ENCODE measurements around the gene AQP2.

Gene AQP2

DNA sequence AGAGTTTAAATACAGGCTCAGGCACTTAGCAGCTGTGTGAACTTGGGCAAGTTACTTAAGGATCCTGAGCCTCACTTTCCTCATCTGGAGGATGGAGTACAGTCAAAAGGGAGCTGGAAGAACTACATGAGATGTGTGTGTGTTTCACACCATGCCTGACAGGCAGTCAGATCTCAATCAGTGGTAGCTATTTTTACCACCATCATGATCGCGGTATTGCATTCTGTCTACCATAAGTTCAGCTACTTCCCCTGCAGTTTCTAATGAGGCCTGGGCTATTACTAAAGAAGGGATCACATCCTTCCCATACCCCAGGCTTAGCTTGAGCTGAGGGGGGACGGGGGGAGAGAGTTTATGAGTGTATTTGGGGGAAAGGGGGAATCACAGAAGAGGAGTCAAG, 29.3 kb downstream of the AQP2 start:
- H3K79me1 ChIP-seq (ENCODE audit: low read length) = no peaks in the 10 kb centered on the region
- H4K8ac ChIP-seq (ENCODE audit: low read depth, low read length) = no peak overlapping the region
- no peaks in the 10 kb centered on the region for H3K9me3 ChIP-seq (ENCODE audit: insufficient read depth, low read depth, low read length)
- no peak overlapping the region for H2BK12ac ChIP-seq (ENCODE audit: low read length)
- H3K4me1 ChIP-seq (ENCODE audit: control insufficient read depth in 1 of 2, insufficient read depth in 2 of 2, low read length in 2 of 2) = no peaks in the 10 kb centered on the region
- H3K27ac ChIP-seq (ENCODE audit: low read depth, low read length) = no peak overlapping the region
- no peaks in the 10 kb centered on the region for H3K27me3 ChIP-seq (ENCODE audit: insufficient read depth, low read length)
- H3K14ac ChIP-seq (ENCODE audit: low read length) = no peak overlapping the region
- H3K18ac ChIP-seq (ENCODE audit: low read length) = no peak overlapping the region
- H3K79me2 ChIP-seq (ENCODE audit: control insufficient read depth, insufficient read depth, low read length, poor library complexity) = no peaks in the 10 kb centered on the region
- WGBS (ENCODE audit: extremely low coverage, insufficient coverage, insufficient read length) = no CpG with 5 or more reads among the region's 3 CpGs
- H2AK5ac ChIP-seq (ENCODE audit: low read length) = no peak overlapping the region
- H3K4ac ChIP-seq (ENCODE audit: low read depth, low read length) = no peak overlapping the region
- H2BK120ac ChIP-seq (ENCODE audit: insufficient read depth, low read length, poor library complexity) = no peak overlapping the region
- no peak overlapping the region for H3K23ac ChIP-seq (ENCODE audit: low read length)
- DNase-seq = no peak
- no peak overlapping the region for H4K91ac ChIP-seq (ENCODE audit: low read depth, low read length)
- H2BK5ac ChIP-seq (ENCODE audit: low read depth, low read length, poor library complexity) = no peak overlapping the region
- no peak overlapping the region for H3K9ac ChIP-seq (ENCODE audit: low read length)
- no peak overlapping the region for H4K12ac ChIP-seq (ENCODE audit: low read depth, low read length)
- no peak overlapping the region for H2AFZ ChIP-seq (ENCODE audit: insufficient read depth, low read length, poor library complexity)
- no peak overlapping the region for H3K4me3 ChIP-seq (ENCODE audit: low read depth, low read length)
- H3K36me3 ChIP-seq (ENCODE audit: control insufficient read depth in 1 of 2, insufficient read depth in 2 of 2, low read length in 2 of 2) = peaks cover 2 to 3% of the 10 kb centered on the region in 2 experiments
- H3K4me2 ChIP-seq (ENCODE audit: low read length) = no peak overlapping the region

DNA sequence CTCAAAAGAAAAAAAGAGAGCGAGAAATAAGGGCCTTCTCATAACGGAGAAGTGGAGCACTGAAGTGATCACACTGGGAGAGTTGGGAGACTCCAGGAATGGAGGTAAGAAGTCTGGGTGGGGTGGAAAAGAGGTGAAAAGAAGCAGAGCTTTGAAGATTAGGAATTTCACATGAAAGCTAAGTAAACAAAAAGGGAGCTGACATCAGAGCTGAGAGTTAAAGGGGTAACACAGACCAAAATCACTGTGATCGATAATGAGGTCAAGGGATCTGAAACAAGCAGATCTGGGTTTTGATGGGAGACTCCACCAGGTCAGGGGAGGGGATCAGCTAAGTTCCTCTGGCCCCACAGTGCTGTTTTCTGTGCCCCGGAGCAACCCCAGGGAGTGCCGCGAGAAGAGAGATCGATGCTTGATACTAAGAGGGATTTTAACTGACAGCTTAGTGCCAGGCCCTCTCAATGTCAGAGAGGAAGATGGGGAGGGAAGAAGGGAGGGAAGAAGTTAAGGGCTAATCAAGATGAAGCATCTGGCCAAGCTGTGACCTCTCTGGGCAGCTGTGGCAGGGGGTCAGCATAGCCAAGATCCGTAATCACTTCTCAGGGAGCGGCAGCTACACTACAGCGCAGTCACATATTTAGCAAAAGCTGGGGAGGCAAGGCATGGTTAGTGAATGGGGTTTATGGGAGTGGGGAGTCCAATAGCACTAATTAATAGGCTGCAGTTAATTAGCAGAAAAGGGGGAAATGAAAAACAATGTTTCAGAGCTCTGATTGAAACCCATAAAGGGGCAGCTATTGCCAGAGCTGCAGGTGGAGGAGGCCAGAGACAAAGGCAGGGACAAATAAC, 30.2 kb downstream of the AQP2 start:
- Histone ChIP-seq H3K4me1 (ENCODE audit: control insufficient read depth in 1 of 2, insufficient read depth in 2 of 2, low read length in 2 of 2) (no peaks in the 10 kb centered on the region), H3K4me3 (ENCODE audit: low read depth, low read length) (no peak overlapping the region), H2BK5ac (ENCODE audit: low read depth, low read length, poor library complexity) (no peak overlapping the region), H3K18ac (ENCODE audit: low read length) (no peak overlapping the region), H3K23ac (ENCODE audit: low read length) (no peak overlapping the region), H3K4me2 (ENCODE audit: low read length) (no peak overlapping the region), H3K79me1 (ENCODE audit: low read length) (no peaks in the 10 kb centered on the region), H2AFZ (ENCODE audit: insufficient read depth, low read length, poor library complexity) (no peak overlapping the region), H3K36me3 (ENCODE audit: control insufficient read depth in 1 of 2, insufficient read depth in 2 of 2, low read length in 2 of 2) (peaks cover 2 to 3% of the 10 kb centered on the region in 2 experiments), H3K27me3 (ENCODE audit: insufficient read depth, low read length) (no peaks in the 10 kb centered on the region), H3K9me3 (ENCODE audit: insufficient read depth, low read depth, low read length) (no peaks in the 10 kb centered on the region), H2BK120ac (ENCODE audit: insufficient read depth, low read length, poor library complexity) (no peak overlapping the region), H3K27ac (ENCODE audit: low read depth, low read length) (no peak overlapping the region), H4K12ac (ENCODE audit: low read depth, low read length) (no peak overlapping the region), H2AK5ac (ENCODE audit: low read length) (no peak overlapping the region), H2BK12ac (ENCODE audit: low read length) (no peak overlapping the region), H4K8ac (ENCODE audit: low read depth, low read length) (no peak overlapping the region), H3K79me2 (ENCODE audit: control insufficient read depth, insufficient read depth, low read length, poor library complexity) (no peaks in the 10 kb centered on the region), H3K4ac (ENCODE audit: low read depth, low read length) (no peak overlapping the region), H4K91ac (ENCODE audit: low read depth, low read length) (no peak overlapping the region), H3K14ac (ENCODE audit: low read length) (no peak overlapping the region), H3K9ac (ENCODE audit: low read length) (no peak overlapping the region)
- no CpG with 5 or more reads among the region's 10 CpGs for WGBS (ENCODE audit: extremely low coverage, insufficient coverage, insufficient read length)
- no peak for DNase-seq

DNA sequence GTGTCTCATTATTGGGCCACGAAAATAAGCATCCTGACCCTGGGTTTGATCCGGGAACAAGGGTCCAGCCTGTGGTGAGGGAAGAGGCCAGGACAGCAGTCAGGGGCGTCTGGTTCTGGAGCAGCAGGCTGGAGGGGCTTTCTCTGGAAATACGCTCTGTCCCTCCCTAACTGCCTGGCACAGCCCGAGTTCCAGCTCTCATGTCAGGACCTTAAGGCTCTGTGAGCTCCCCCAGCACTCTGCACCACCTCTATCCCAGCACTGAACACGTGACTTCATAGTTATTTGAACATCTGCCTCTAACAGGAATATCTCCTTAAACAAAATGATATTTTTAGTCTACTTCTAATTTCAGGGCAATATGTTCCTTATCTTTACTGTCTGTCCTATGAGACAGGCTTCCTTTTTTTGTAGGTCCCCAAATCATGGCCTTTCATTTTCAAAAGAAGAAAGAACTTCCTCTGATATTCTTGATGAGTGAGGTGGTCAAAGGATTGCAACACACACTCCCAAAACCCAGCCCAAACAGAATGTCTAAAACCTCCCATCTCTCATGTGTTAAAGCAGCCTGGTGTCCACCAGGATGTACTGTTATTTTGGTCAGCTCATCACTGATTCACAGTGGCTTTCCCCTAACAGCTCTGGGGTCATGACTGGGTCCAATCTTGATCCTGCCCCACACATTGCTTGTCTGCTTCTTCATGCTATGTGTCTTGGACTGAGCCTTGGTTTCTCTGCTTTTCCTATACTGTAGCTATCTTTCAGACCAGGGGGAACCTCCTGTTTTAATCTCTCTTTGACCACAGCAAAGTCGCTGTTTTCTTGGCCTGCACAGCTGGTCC, 31.9 kb downstream of the AQP2 start:
- Histone ChIP-seq H3K18ac (ENCODE audit: low read length) (no peak overlapping the region), H2AFZ (ENCODE audit: insufficient read depth, low read length, poor library complexity) (no peak overlapping the region), H3K4me3 (ENCODE audit: low read depth, low read length) (no peak overlapping the region), H2BK5ac (ENCODE audit: low read depth, low read length, poor library complexity) (no peak overlapping the region), H4K8ac (ENCODE audit: low read depth, low read length) (no peak overlapping the region), H3K27me3 (ENCODE audit: insufficient read depth, low read length) (no peaks in the 10 kb centered on the region), H3K23ac (ENCODE audit: low read length) (no peak overlapping the region), H2BK12ac (ENCODE audit: low read length) (no peak overlapping the region), H3K4me1 (ENCODE audit: control insufficient read depth in 1 of 2, insufficient read depth in 2 of 2, low read length in 2 of 2) (no peaks in the 10 kb centered on the region), H3K14ac (ENCODE audit: low read length) (no peak overlapping the region), H4K12ac (ENCODE audit: low read depth, low read length) (no peak overlapping the region), H2AK5ac (ENCODE audit: low read length) (no peak overlapping the region), H3K79me2 (ENCODE audit: control insufficient read depth, insufficient read depth, low read length, poor library complexity) (no peaks in the 10 kb centered on the region), H3K9ac (ENCODE audit: low read length) (no peak overlapping the region), H3K36me3 (ENCODE audit: control insufficient read depth in 1 of 2, insufficient read depth in 2 of 2, low read length in 2 of 2) (peaks cover 2 to 5% of the 10 kb centered on the region in 2 experiments), H3K4me2 (ENCODE audit: low read length) (no peak overlapping the region), H4K91ac (ENCODE audit: low read depth, low read length) (no peak overlapping the region), H3K9me3 (ENCODE audit: insufficient read depth, low read depth, low read length) (no peaks in the 10 kb centered on the region), H3K79me1 (ENCODE audit: low read length) (no peaks in the 10 kb centered on the region), H3K4ac (ENCODE audit: low read depth, low read length) (no peak overlapping the region), H3K27ac (ENCODE audit: low read depth, low read length) (no peak overlapping the region), H2BK120ac (ENCODE audit: insufficient read depth, low read length, poor library complexity) (no peak overlapping the region)
- DNase-seq = peak in 1 of 2 donors; percentile 8
- WGBS (ENCODE audit: extremely low coverage, insufficient coverage, insufficient read length) = no CpG with 5 or more reads among the region's 7 CpGs

DNA sequence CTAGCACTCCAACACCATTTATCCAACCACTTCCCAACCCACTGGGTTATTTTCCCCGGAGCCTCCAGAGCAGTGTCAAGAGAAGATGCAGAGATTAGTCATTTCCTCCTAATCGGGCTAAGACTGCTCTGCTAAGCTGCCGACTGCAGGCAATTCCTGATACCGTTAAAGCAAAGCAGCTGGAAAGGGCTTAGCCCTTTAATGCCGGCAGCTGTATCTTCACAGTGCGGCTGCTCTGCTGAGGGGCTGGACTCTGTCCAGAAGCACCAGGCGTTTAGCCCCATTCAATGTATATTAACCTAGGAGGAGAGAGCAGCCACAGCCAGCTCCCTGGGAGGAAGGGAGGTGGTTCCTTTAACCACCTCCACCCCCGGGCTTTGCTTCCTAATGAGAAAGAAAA, 33.4 kb downstream of the AQP2 start:
- Histone ChIP-seq H3K9ac (ENCODE audit: low read length) (no peak overlapping the region), H3K4me2 (ENCODE audit: low read length) (no peak overlapping the region), H2BK5ac (ENCODE audit: low read depth, low read length, poor library complexity) (no peak overlapping the region), H3K4ac (ENCODE audit: low read depth, low read length) (no peak overlapping the region), H4K12ac (ENCODE audit: low read depth, low read length) (no peak overlapping the region), H2AFZ (ENCODE audit: insufficient read depth, low read length, poor library complexity) (no peak overlapping the region), H2AK5ac (ENCODE audit: low read length) (no peak overlapping the region), H3K79me1 (ENCODE audit: low read length) (no peaks in the 10 kb centered on the region), H3K36me3 (ENCODE audit: control insufficient read depth in 1 of 2, insufficient read depth in 2 of 2, low read length in 2 of 2) (peaks cover 2 to 12% of the 10 kb centered on the region in 2 experiments), H3K23ac (ENCODE audit: low read length) (no peak overlapping the region), H3K27ac (ENCODE audit: low read depth, low read length) (no peak overlapping the region), H2BK120ac (ENCODE audit: insufficient read depth, low read length, poor library complexity) (no peak overlapping the region), H3K79me2 (ENCODE audit: control insufficient read depth, insufficient read depth, low read length, poor library complexity) (no peaks in the 10 kb centered on the region), H3K27me3 (ENCODE audit: insufficient read depth, low read length) (no peaks in the 10 kb centered on the region), H2BK12ac (ENCODE audit: low read length) (no peak overlapping the region), H3K9me3 (ENCODE audit: insufficient read depth, low read depth, low read length) (no peaks in the 10 kb centered on the region), H4K8ac (ENCODE audit: low read depth, low read length) (no peak overlapping the region), H3K14ac (ENCODE audit: low read length) (no peak overlapping the region), H4K91ac (ENCODE audit: low read depth, low read length) (no peak overlapping the region), H3K4me3 (ENCODE audit: low read depth, low read length) (no peak overlapping the region), H3K4me1 (ENCODE audit: control insufficient read depth in 1 of 2, insufficient read depth in 2 of 2, low read length in 2 of 2) (no peaks in the 10 kb centered on the region), H3K18ac (ENCODE audit: low read length) (no peak overlapping the region)
- peak in 1 of 2 donors; percentile 8 for DNase-seq
- no CpG with 5 or more reads among the region's 8 CpGs for WGBS (ENCODE audit: extremely low coverage, insufficient coverage, insufficient read length)

Measured in trophoblast cell (in vitro differentiated cells and primary cell).